PC-3 (cell line): ENCODE measurements around the gene BDH1. TPM values are rescaled to one million over a fixed set of nuclear protein-coding genes. Genes with fewer than 3 reads are reported as not detected.
"Not testable (repeated sequence)": the region's sequence is repeated elsewhere in the genome, so short reads cannot be mapped to it uniquely, and the experiment has no call there.

Experiments
- ATAC-seq: fragments of 200-7000 bp; cut with Tn5 transposase; 2 replicates; pipeline ENCODE4 v1.9.1; 2020; ENCODE audit warnings: mild to moderate bottlenecking, moderate library complexity
- BruUV-seq: library from RNA; stranded (reverse); fragments of 400-500 nt; replicated peaks from 2 replicates; lab custom pipeline; 2021; lab: Mats Ljungman, UMichigan
- CTCF ChIA-PET: fragments of 300-600 bp; sonication (Branson Sonifier 250); formaldehyde crosslinking; loops from one replicate; lab custom pipeline; 2022; ENCODE audit warnings: antibody characterized with exemption; lab: Charles Lee
- POLR2A ChIA-PET: fragments of 300-600 bp; sonication (Branson Sonifier 250); formaldehyde crosslinking; loops from one replicate; lab custom pipeline; 2022; ENCODE audit warnings: antibody characterized with exemption; ENCODE audit not compliant: unreplicated experiment; lab: Charles Lee
- DNase-seq: peaks from one replicate; pipeline ENCODE4 v3.0.0-alpha.2; 2015
- H2AFZ ChIP-seq: fragments of 300-600 bp; sonication (generic); 2 replicates; pipeline ENCODE4 v1.6.0; 2016; ENCODE audit warnings: antibody characterized with exemption, low read length
- H3F3A ChIP-seq: fragments of 300-600 bp; sonication (generic); one replicate; pipeline ENCODE4 v1.6.0; 2017; ENCODE audit warnings: antibody characterized with exemption, low read length, control low read depth, mild to moderate bottlenecking; ENCODE audit not compliant: unreplicated experiment
- H3K27ac ChIP-seq: fragments of 300-600 bp; sonication (generic); 2 replicates; pipeline ENCODE4 v1.5.1; 2016; ENCODE audit warnings: mild to moderate bottlenecking, low read length
- H3K27me3 ChIP-seq: fragments of 300-600 bp; sonication (generic); 2 replicates; pipeline ENCODE4 v1.6.1; 2016; ENCODE audit warnings: low read length, mixed read lengths
- H3K36me3 ChIP-seq: fragments of 300-600 bp; sonication (generic); 2 replicates; pipeline ENCODE4 v1.6.1; 2016; ENCODE audit warnings: low read depth, mixed run types, low read length, mixed read lengths
- H3K4me1 ChIP-seq: fragments of 300-600 bp; sonication (generic); 2 replicates; pipeline ENCODE4 v1.5.1; 2016; ENCODE audit warnings: low read length; ENCODE audit not compliant: insufficient read depth
- H3K4me2 ChIP-seq: fragments of 300-600 bp; sonication (generic); 2 replicates; pipeline ENCODE4 v1.6.0; 2016; ENCODE audit warnings: low read length
- H3K4me3 ChIP-seq: fragments of 300-600 bp; sonication (generic); 2 replicates; pipeline ENCODE4 v1.5.1; 2016; ENCODE audit warnings: mild to moderate bottlenecking, low read length, mixed read lengths
- H3K79me2 ChIP-seq: fragments of 300-600 bp; sonication (generic); 2 replicates; pipeline ENCODE4 v1.6.1; 2017; ENCODE audit warnings: low read length, mixed read lengths
- H3K9ac ChIP-seq: fragments of 300-600 bp; sonication (generic); 2 replicates; pipeline ENCODE4 v1.6.0; 2016; ENCODE audit warnings: mild to moderate bottlenecking, low read length
- H3K9me2 ChIP-seq: fragments of 300-600 bp; sonication (generic); replicated peaks from 2 replicates; pipeline ENCODE4 v1.6.1; 2016; ENCODE audit warnings: mixed run types, low read length, mixed read lengths
- H3K9me3 ChIP-seq: fragments of 300-600 bp; sonication (generic); 2 replicates; pipeline ENCODE4 v1.6.1; 2016; ENCODE audit warnings: low read length, mixed read lengths
- H4K20me1 ChIP-seq: fragments of 300-600 bp; sonication (generic); 2 replicates; pipeline ENCODE4 v1.6.1; 2016; ENCODE audit warnings: low read length, mixed read lengths
- CTCF ChIP-seq: fragments of 300-600 bp; sonication (generic); conservative IDR thresholded peaks from 2 replicates; pipeline ENCODE4 v1.5.1; 2017; ENCODE audit warnings: antibody characterized with exemption, low read depth, mild to moderate bottlenecking, low read length
- EZH2 ChIP-seq: fragments of 300-600 bp; sonication (generic); IDR thresholded peaks from one replicate; pipeline ENCODE4 v1.6.1; 2017; ENCODE audit warnings: antibody characterized with exemption, mild to moderate bottlenecking, low read length; ENCODE audit not compliant: unreplicated experiment
- EZH2phosphoT487 ChIP-seq: fragments of 300-600 bp; sonication (generic); IDR thresholded peaks from 2 replicates; pipeline ENCODE4 v1.6.1; 2018; ENCODE audit warnings: mild to moderate bottlenecking, antibody characterized with exemption, low read length, borderline replicate concordance
- intact Hi-C: fragments of 100-400 bp; cut with micrococcal nuclease; formaldehyde crosslinking; loops from 2 replicates; pipeline ENCODE4 v1.9.0; 2023
- total RNA-seq: library from RNA; depleted of rRNA; stranded (reverse); fragments of >200 nt; gene quantifications from 2 replicates; pipeline ENCODE4 v1.2.3, GENCODE V29; 2014

Gene BDH1
- total RNA-seq, 1 experiment from 2014 or later: 10.6 TPM

GRCh38 chr3:197576838-197577237, 21.1 kb upstream of the BDH1 start:
- Histone ChIP-seq H3K36me3 (no peaks in the 10 kb centered on the region), H2AFZ (no peak overlapping the region), H3K9me3 (no peaks in the 10 kb centered on the region), H3K27me3 (no peaks in the 10 kb centered on the region), H3K9me2 (no peaks in the 10 kb centered on the region), H4K20me1 (no peaks in the 10 kb centered on the region), H3K79me2 (no peaks in the 10 kb centered on the region), H3K27ac (no peak overlapping the region), H3K4me2 (no peak overlapping the region), H3K4me1 (no peaks in the 10 kb centered on the region), H3K4me3 (no peak overlapping the region), H3K9ac (no peak overlapping the region), H3F3A (no peaks in the 10 kb centered on the region)
- no peak for TF ChIP-seq CTCF
- TF ChIP-seq EZH2phosphoT487: no peak
- no peak for TF ChIP-seq EZH2
- POLR2A ChIA-PET: no interaction called here
- DNase-seq: no peak
- no TSS peak for BruUV-seq
- intact Hi-C loops: no loop called here
- CTCF ChIA-PET: no interaction called here
- ATAC-seq: no peak

GRCh38 chr3:197575362-197575761, 19.6 kb upstream of the BDH1 start:
- Histone ChIP-seq H3K4me3 (no peak overlapping the region), H3K4me1 (no peaks in the 10 kb centered on the region), H3K4me2 (no peak overlapping the region), H3K9ac (no peak overlapping the region), H3K79me2 (no peaks in the 10 kb centered on the region), H3K27ac (no peak overlapping the region), H3F3A (no peaks in the 10 kb centered on the region), H4K20me1 (no peaks in the 10 kb centered on the region), H3K27me3 (no peaks in the 10 kb centered on the region), H3K9me3 (no peaks in the 10 kb centered on the region), H3K36me3 (no peaks in the 10 kb centered on the region), H3K9me2 (no peaks in the 10 kb centered on the region), H2AFZ (no peak overlapping the region)
- POLR2A ChIA-PET: no interaction called here
- ATAC-seq: no peak
- CTCF ChIA-PET: no interaction called here
- TF ChIP-seq EZH2: no peak
- no peak for TF ChIP-seq EZH2phosphoT487
- no peak for TF ChIP-seq CTCF
- BruUV-seq: no TSS peak
- intact Hi-C loops: no loop called here
- DNase-seq: no peak

GRCh38 chr3:197574396-197574991, 18.7 kb upstream of the BDH1 start:
- BruUV-seq, H4K20me1 ChIP-seq, H3F3A ChIP-seq, H3K9me2 ChIP-seq, H3K27me3 ChIP-seq, H3K4me1 ChIP-seq, H3K4me2 ChIP-seq, ATAC-seq, H3K36me3 ChIP-seq, intact Hi-C loops, POLR2A ChIA-PET, CTCF ChIA-PET, DNase-seq, H3K9me3 ChIP-seq, H3K9ac ChIP-seq, H3K79me2 ChIP-seq, H3K27ac ChIP-seq, H3K4me3 ChIP-seq, H2AFZ ChIP-seq: not testable (repeated sequence)
